Omental fat pad (tissue), 4 donors: Measurements from ENCODE around the gene THSD7B. TPM values are rescaled to one million over a fixed set of nuclear protein-coding genes. Genes with fewer than 3 reads are reported as not detected.

Experiments used
- ATAC-seq: fragments of 150-250 bp; one replicate; pipeline ENCODE4 v1.9.1; 2016; ENCODE audit warnings: mild to moderate bottlenecking, moderate library complexity; ENCODE audit not compliant: low FRiP score
- DNase-seq: peaks from one replicate; pipeline ENCODE4 v3.0.0-alpha.2; 2019; ENCODE audit warnings: low spot score
- total RNA-seq, 4 donors: library from RNA; depleted of rRNA; stranded (reverse); fragments of >200 nt; gene quantifications; one replicate each; pipeline ENCODE4 v1.1.0, GENCODE V29; 2016
- TF ChIP-seq, protein P1 (sequence below), 3 donors: fragments of 450-650 bp; IDR thresholded peaks; one replicate each; pipeline ENCODE4 v1.5.1; 2016 to 2017; ENCODE audit warnings: antibody characterized with exemption in 3 of 3, mild to moderate bottlenecking in 3 of 3, moderate library complexity in 2 of 3

Gene THSD7B
- total RNA-seq, 4 donors from 2014 or later = 0.74 to 12.9 (median 2.5) TPM

- DNase-seq (no peak), ATAC-seq (no peak)
- TF ChIP-seq, protein P1, sequence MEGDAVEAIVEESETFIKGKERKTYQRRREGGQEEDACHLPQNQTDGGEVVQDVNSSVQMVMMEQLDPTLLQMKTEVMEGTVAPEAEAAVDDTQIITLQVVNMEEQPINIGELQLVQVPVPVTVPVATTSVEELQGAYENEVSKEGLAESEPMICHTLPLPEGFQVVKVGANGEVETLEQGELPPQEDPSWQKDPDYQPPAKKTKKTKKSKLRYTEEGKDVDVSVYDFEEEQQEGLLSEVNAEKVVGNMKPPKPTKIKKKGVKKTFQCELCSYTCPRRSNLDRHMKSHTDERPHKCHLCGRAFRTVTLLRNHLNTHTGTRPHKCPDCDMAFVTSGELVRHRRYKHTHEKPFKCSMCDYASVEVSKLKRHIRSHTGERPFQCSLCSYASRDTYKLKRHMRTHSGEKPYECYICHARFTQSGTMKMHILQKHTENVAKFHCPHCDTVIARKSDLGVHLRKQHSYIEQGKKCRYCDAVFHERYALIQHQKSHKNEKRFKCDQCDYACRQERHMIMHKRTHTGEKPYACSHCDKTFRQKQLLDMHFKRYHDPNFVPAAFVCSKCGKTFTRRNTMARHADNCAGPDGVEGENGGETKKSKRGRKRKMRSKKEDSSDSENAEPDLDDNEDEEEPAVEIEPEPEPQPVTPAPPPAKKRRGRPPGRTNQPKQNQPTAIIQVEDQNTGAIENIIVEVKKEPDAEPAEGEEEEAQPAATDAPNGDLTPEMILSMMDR (IDR thresholded peaks at IDR 0.05) = no peak
Measured at GRCh38 chr2:136770384-136770783, 5.0 kb downstream of the THSD7B start.

DNA sequence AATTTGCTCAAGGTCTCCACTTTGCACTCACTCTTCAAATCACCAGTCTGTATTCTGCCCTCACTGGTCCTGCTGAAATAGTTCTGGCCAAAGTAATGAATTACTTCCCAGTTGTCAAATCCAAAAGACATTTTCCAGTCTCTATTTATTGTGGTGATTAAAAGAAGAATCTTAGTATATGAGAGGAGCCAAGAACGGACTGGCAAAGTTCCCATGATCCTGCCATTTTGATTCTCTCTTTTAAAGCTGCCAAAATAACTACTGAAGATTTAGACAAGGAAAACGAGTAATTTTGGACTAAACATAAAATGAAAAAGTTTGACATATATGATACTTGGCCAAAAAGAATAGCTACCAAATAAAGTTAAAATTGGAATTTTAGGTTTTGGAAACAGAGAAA, 12.0 kb downstream of the THSD7B start:
- DNase-seq (no peak), ATAC-seq (no peak)
- TF ChIP-seq, protein P1 (IDR thresholded peaks at IDR 0.05) = no peak

DNA sequence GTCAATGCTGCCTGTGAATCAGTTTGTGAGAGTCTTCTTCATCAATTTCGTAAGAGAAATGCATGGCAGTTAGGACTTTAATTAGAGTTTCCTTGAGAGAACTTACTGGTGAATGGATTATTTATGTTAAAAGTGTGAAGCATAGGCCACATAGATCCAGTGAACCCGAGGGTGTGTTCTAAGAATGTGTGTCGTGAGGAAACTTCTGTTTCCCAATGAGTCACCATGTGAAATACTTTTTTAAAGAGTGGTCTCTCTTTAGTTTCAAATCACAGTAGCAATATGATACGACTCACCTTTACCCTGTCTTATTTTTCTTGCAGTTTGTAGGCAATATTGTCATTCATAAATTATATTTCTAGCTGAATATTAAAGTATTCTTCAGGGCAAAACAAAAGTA, 18.5 kb downstream of the THSD7B start:
- ATAC-seq = no peak

DNA sequence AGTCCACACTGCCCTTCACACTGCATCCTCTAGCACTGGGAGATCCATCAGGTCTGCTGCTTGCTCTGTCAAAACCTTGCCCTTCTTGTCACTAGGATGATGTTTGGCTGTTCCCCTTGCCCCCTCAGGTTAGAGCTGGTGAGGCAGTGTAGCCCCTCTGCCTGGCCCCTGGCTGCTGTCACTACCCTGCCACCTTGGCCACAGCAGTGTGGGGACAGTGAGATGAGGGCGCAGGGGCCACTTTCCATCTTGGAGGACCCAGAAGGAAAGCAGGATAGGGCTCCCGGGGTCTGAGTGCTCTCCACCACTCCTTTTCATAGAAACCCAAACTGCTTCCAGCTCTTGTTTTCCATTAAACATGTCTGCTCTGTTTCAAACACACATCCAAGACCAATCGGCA, 19.9 kb downstream of the THSD7B start:
- TF ChIP-seq, protein P1 (IDR thresholded peaks at IDR 0.05) = no peak
- DNase-seq = no peak
- no peak for ATAC-seq

More for the DNA sequence above, 18.5 kb downstream of the THSD7B start:
- TF ChIP-seq, protein P1 (IDR thresholded peaks at IDR 0.05) = no peak
- DNase-seq = no peak

GRCh38 chr2:136787970-136788369, 22.6 kb downstream of the THSD7B start:
- ATAC-seq (no peak), DNase-seq (no peak)
- TF ChIP-seq, protein P1 (IDR thresholded peaks at IDR 0.05) = no peak

GRCh38 chr2:136796339-136796738, 31.0 kb downstream of the THSD7B start:
- DNase-seq (no peak), ATAC-seq (no peak)
- TF ChIP-seq, protein P1 (IDR thresholded peaks at IDR 0.05) = no peak

DNA sequence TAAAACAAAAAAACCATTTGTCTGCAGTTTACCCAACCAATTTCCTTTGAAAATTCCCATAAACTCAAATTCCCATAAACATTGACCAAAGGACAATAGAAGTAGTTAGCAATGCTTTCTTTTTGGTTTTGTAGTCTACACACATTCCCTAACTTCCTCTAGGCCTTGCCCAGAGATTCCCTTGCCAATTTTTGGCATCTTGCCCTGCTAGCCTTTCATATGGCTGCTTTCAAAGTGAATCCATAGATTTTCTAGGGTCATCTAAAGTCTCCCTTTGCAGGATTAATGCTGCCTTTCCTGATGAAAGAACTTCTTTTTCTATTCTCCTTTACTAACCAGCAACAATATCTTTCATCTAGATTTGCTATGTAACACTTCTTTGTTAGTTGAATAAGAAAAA, 33.4 kb downstream of the THSD7B start:
- no peak for ATAC-seq
- DNase-seq = no peak
- TF ChIP-seq, protein P1 (IDR thresholded peaks at IDR 0.05) = no peak
